Measurements from ENCODE around the gene KIF26B.

KIF26B gene

GRCh38 chr1:245685111-245685810 is 530.5 kb downstream of the KIF26B start:
- no peak overlapping the region for H3K9ac ChIP-seq (ENCODE audit: low read depth, low read length)
- H3K4me2 ChIP-seq (ENCODE audit: insufficient read depth, low read length), result no peak overlapping the region
- no peak overlapping the region for H3K4me3 ChIP-seq (ENCODE audit: low read depth in 1 of 2, low read length in 2 of 2)
- ATAC-seq (ENCODE audit: insufficient read depth, low read depth) (no peak), DNase-seq (no peak)
- no peaks in the 10 kb centered on the region for H3K36me3 ChIP-seq (ENCODE audit: insufficient read depth, low read length)
- no peaks in the 10 kb centered on the region for H3K79me2 ChIP-seq (ENCODE audit: insufficient read depth, low read length)
- TF ChIP-seq, protein P1, sequence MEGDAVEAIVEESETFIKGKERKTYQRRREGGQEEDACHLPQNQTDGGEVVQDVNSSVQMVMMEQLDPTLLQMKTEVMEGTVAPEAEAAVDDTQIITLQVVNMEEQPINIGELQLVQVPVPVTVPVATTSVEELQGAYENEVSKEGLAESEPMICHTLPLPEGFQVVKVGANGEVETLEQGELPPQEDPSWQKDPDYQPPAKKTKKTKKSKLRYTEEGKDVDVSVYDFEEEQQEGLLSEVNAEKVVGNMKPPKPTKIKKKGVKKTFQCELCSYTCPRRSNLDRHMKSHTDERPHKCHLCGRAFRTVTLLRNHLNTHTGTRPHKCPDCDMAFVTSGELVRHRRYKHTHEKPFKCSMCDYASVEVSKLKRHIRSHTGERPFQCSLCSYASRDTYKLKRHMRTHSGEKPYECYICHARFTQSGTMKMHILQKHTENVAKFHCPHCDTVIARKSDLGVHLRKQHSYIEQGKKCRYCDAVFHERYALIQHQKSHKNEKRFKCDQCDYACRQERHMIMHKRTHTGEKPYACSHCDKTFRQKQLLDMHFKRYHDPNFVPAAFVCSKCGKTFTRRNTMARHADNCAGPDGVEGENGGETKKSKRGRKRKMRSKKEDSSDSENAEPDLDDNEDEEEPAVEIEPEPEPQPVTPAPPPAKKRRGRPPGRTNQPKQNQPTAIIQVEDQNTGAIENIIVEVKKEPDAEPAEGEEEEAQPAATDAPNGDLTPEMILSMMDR (IDR thresholded peaks at IDR 0.05; ENCODE audit: borderline replicate concordance, extremely low read depth, low read length, poor library complexity, severe bottlenecking), result no peak
- TF ChIP-seq EZH2 (IDR thresholded peaks at IDR 0.05; ENCODE audit: borderline replicate concordance, low read depth, low read length, severe bottlenecking), result no peak
- no peaks in the 10 kb centered on the region for H3K4me1 ChIP-seq (ENCODE audit: insufficient read depth, low read length)
- H3K27ac ChIP-seq (ENCODE audit: low read length), result no peak overlapping the region
- no peaks in the 10 kb centered on the region for H4K20me1 ChIP-seq (ENCODE audit: insufficient read depth, low read length)
- no peaks in the 10 kb centered on the region for H3K9me3 ChIP-seq (ENCODE audit: insufficient read depth, low read length, severe bottlenecking)
- no peaks in the 10 kb centered on the region for H3K27me3 ChIP-seq (ENCODE audit: insufficient read depth, low read length, poor library complexity)
- H2AFZ ChIP-seq (ENCODE audit: low read depth, low read length), result no peak overlapping the region

GRCh38 chr1:245686006-245686405 is 531.2 kb downstream of the KIF26B start:
- Histone ChIP-seq H3K36me3 (ENCODE audit: insufficient read depth, low read length) (no peaks in the 10 kb centered on the region), H2AFZ (ENCODE audit: low read depth, low read length) (no peak overlapping the region), H3K4me2 (ENCODE audit: insufficient read depth, low read length) (no peak overlapping the region), H3K27ac (ENCODE audit: low read length) (no peak overlapping the region), H3K27me3 (ENCODE audit: insufficient read depth, low read length, poor library complexity) (no peaks in the 10 kb centered on the region), H4K20me1 (ENCODE audit: insufficient read depth, low read length) (no peaks in the 10 kb centered on the region), H3K9ac (ENCODE audit: low read depth, low read length) (no peak overlapping the region), H3K4me1 (ENCODE audit: insufficient read depth, low read length) (no peaks in the 10 kb centered on the region), H3K9me3 (ENCODE audit: insufficient read depth, low read length, severe bottlenecking) (no peaks in the 10 kb centered on the region), H3K79me2 (ENCODE audit: insufficient read depth, low read length) (no peaks in the 10 kb centered on the region), H3K4me3 (ENCODE audit: low read depth in 1 of 2, low read length in 2 of 2) (no peak overlapping the region)
- TF ChIP-seq EZH2 (IDR thresholded peaks at IDR 0.05; ENCODE audit: borderline replicate concordance, low read depth, low read length, severe bottlenecking), result no peak
- TF ChIP-seq, protein P1 (IDR thresholded peaks at IDR 0.05; ENCODE audit: borderline replicate concordance, extremely low read depth, low read length, poor library complexity, severe bottlenecking), result no peak
- ATAC-seq (ENCODE audit: insufficient read depth, low read depth), result no peak
- DNase-seq, result no peak

DNA sequence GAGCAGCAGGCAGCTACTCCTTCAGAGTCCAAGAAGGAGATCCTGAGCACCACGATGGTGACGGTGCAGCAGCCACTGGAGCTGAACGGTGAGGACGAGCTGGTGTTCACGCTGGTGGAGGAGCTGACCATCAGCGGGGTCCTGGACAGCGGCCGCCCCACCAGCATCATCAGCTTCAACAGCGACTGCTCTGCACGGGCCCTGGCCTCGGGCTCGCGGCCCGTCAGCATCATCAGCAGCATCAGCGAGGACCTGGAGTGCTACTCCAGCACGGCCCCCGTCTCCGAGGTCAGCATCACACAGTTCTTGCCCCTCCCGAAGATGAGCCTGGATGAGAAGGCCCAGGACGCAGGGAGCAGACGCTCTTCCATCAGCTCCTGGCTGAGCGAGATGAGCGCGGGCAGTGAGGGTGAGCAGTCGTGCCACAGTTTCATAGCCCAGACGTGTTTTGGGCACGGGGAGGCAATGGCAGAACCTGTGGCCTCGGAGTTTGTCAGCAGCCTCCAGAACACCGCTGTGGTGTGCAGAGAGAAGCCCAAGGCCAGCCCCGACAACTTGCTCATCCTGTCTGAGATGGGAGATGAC is 531.8 kb downstream of the KIF26B start:
- H4K20me1 ChIP-seq (ENCODE audit: insufficient read depth, low read length), result no peaks in the 10 kb centered on the region
- no peaks in the 10 kb centered on the region for H3K9me3 ChIP-seq (ENCODE audit: insufficient read depth, low read length, severe bottlenecking)
- ATAC-seq (ENCODE audit: insufficient read depth, low read depth) (no peak), DNase-seq (no peak)
- no peak overlapping the region for H3K4me3 ChIP-seq (ENCODE audit: low read depth in 1 of 2, low read length in 2 of 2)
- H3K27ac ChIP-seq (ENCODE audit: low read length), result no peak overlapping the region
- no peak overlapping the region for H3K9ac ChIP-seq (ENCODE audit: low read depth, low read length)
- no peaks in the 10 kb centered on the region for H3K27me3 ChIP-seq (ENCODE audit: insufficient read depth, low read length, poor library complexity)
- H2AFZ ChIP-seq (ENCODE audit: low read depth, low read length), result no peak overlapping the region
- no peaks in the 10 kb centered on the region for H3K36me3 ChIP-seq (ENCODE audit: insufficient read depth, low read length)
- H3K4me2 ChIP-seq (ENCODE audit: insufficient read depth, low read length), result no peak overlapping the region
- H3K4me1 ChIP-seq (ENCODE audit: insufficient read depth, low read length), result no peaks in the 10 kb centered on the region
- no peak for TF ChIP-seq EZH2 (IDR thresholded peaks at IDR 0.05; ENCODE audit: borderline replicate concordance, low read depth, low read length, severe bottlenecking)
- TF ChIP-seq, protein P1 (IDR thresholded peaks at IDR 0.05; ENCODE audit: borderline replicate concordance, extremely low read depth, low read length, poor library complexity, severe bottlenecking), result no peak
- H3K79me2 ChIP-seq (ENCODE audit: insufficient read depth, low read length), result no peaks in the 10 kb centered on the region

Data from DND-41 (cell line).